NB4 (cell line): ENCODE measurements around the gene VAT1L.

Experiments used
- DNase-seq: peaks from one replicate; pipeline ENCODE4 v3.0.0; 2010; ENCODE audit warnings: low read depth
- H3K4me3 ChIP-seq: one replicate; pipeline ENCODE4 v1.5.1; 2011; ENCODE audit warnings: mild to moderate bottlenecking, low read depth, low read length, moderate library complexity
- CTCF ChIP-seq: IDR thresholded peaks from one replicate; pipeline ENCODE4 v1.5.1; 2012; ENCODE audit warnings: low read depth, low read length
- MAX ChIP-seq: IDR thresholded peaks from 2 replicates; pipeline ENCODE4 v1.6.1; 2011; ENCODE audit warnings: low read depth, low read length
- MYC ChIP-seq: IDR thresholded peaks from 2 replicates; pipeline ENCODE4 v1.6.1; 2011; ENCODE audit warnings: low read depth, low read length
- POLR2A ChIP-seq: IDR thresholded peaks from 2 replicates; pipeline ENCODE4 v1.6.1; 2011; ENCODE audit warnings: mild to moderate bottlenecking; ENCODE audit not compliant: insufficient read length; ENCODE audit errors: extremely low read depth

The VAT1L gene

GRCh38 chr16:77951788-77952187, 163.4 kb downstream of the VAT1L start:
- H3K4me3 ChIP-seq, result no peak overlapping the region
- DNase-seq, result peak; percentile 51
- TF ChIP-seq MAX, result no peak
- peak; percentile 49 for TF ChIP-seq CTCF
- TF ChIP-seq MYC, result no peak

GRCh38 chr16:77955127-77955526, 166.8 kb downstream of the VAT1L start:
- DNase-seq, result peak; percentile 45
- TF ChIP-seq CTCF (peak; percentile 27), MAX (no peak)
- no peak overlapping the region for H3K4me3 ChIP-seq

GRCh38 chr16:77956231-77956630, 167.9 kb downstream of the VAT1L start:
- H3K4me3 ChIP-seq, result no peak overlapping the region
- no peak for DNase-seq
- TF ChIP-seq CTCF (no peak), MYC (no peak), POLR2A (no peak), MAX (no peak)

- DNase-seq, result no peak
- H3K4me3 ChIP-seq, result no peak overlapping the region
- TF ChIP-seq POLR2A, result no peak
Measured at GRCh38 chr16:77960766-77961165, 172.4 kb downstream of the VAT1L start.

- no peak overlapping the region for H3K4me3 ChIP-seq
- TF ChIP-seq POLR2A (no peak), MYC (no peak), CTCF (no peak), MAX (no peak)
- no peak for DNase-seq
Measured at GRCh38 chr16:77961814-77962213, 173.4 kb downstream of the VAT1L start.

GRCh38 chr16:77962689-77963088, 174.3 kb downstream of the VAT1L start:
- no peak for TF ChIP-seq CTCF
- TF ChIP-seq POLR2A, result no peak
- no peak for TF ChIP-seq MYC
- no peak for TF ChIP-seq MAX
- no peak overlapping the region for H3K4me3 ChIP-seq
- DNase-seq, result no peak
